ENCODE measurements around the gene TCF3. TPM values are rescaled to one million over a fixed set of nuclear protein-coding genes. Genes with fewer than 3 reads are reported as not detected.

Gene TCF3
- total RNA-seq, 1 donor from 2014 or later = 40.4 TPM

GRCh38 chr19:1609680-1610474 lies 42.5 kb downstream of the TCF3 start:
- no peak for DNase-seq

GRCh38 chr19:1609103-1609396 lies 43.4 kb downstream of the TCF3 start:
- DNase-seq = no peak

GRCh38 chr19:1608359-1609102 lies 43.9 kb downstream of the TCF3 start:
- no peak for DNase-seq

- DNase-seq = no peak
These were observed 46.2 kb downstream of the TCF3 start for GRCh38 chr19:1606138-1606651.

- DNase-seq = peak; percentile 95
These were observed 46.9 kb downstream of the TCF3 start, which contains the start of gene UQCR11 for GRCh38 chr19:1605236-1606137. UQCR11 (minus strand) TSS chr19:1605462; CDS start chr19:1605409, 53 bp downstream.

GRCh38 chr19:1602091-1602707 lies 50.2 kb downstream of the TCF3 start:
- no peak for DNase-seq

DNA sequence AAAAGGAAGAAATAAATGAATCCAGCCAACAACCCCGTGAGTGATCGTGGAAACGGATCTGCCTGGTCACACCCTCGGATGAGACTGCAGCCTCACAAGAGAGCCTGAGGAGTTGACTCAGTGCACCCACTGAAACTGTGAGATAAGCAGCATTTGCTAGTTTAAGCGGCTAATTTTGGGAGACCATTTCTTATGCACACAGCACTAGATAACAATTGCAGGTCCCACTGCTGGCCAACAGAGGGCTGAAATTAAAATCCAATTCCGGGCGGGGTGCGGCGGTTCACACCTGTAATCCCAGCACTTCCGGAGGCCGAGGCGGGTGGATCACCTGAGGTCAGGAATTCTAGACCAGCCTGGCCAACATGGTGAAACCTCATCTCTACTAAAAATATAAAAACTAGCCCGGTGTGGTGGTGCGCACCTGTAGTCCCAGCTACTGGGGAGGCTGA lies 50.8 kb downstream of the TCF3 start:
- DNase-seq = no peak

DNA sequence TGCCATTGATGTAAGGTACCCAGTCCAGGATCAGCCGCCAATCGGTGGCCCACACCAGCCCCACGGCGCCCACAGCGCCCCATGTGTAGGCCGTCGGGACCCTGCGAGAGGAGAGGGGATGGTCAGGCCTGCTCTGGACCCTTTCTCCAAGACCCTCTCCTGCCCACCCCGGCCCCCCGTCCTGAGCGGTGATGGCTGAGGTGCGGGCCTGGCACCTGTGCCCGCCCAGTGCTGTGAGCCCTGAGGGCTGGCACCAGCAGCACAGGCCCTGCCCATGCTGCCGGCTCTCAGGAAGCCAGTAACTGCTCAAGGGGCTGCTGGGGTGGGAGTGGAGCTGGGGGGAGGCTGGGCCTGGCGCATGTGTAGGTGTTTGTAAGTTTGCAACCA lies 53.0 kb downstream of the TCF3 start:
- DNase-seq = no peak

DNA sequence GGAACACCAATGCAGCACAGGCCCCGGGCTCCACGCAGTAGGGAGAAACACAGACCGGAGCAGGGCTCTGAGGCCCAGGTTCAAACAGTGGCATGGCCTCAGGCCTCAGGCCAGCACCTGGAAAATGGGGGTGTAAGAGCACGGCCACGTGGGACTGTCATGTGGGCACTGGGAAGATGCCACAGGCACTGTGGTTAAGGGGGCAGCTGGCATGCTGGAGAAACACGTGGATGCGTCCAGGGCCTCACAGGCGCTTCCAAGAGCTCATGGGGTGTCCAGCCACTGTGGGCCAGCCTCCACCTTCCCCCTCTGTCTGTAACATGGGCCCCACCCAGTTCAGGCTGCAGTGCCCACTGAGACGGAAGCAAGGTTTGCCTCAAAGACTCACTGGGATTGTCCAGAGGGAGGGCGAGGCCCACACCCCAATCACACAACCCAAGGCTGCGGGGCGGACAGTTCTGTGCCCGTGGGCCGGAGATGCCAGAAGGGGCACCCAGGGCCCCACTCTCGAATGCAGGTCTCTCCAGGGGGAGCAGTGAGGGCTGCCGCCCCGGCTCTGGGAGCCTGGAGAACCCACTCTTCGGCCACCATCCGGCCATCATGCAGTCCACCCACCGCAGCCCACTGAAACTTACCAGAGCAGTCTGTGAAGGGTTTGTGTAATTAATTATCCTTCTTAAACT lies 53.5 kb downstream of the TCF3 start:
- no peak for DNase-seq

- no peak for DNase-seq
These were observed 59.0 kb downstream of the TCF3 start for GRCh38 chr19:1593501-1593772.

GRCh38 chr19:1592755-1593500 lies 59.5 kb downstream of the TCF3 start, which contains the start of gene MBD3:
MBD3 (minus strand) TSS chr19:1592865; CDS start chr19:1592631, 234 bp downstream.
- DNase-seq = peak; percentile 89

DNA sequence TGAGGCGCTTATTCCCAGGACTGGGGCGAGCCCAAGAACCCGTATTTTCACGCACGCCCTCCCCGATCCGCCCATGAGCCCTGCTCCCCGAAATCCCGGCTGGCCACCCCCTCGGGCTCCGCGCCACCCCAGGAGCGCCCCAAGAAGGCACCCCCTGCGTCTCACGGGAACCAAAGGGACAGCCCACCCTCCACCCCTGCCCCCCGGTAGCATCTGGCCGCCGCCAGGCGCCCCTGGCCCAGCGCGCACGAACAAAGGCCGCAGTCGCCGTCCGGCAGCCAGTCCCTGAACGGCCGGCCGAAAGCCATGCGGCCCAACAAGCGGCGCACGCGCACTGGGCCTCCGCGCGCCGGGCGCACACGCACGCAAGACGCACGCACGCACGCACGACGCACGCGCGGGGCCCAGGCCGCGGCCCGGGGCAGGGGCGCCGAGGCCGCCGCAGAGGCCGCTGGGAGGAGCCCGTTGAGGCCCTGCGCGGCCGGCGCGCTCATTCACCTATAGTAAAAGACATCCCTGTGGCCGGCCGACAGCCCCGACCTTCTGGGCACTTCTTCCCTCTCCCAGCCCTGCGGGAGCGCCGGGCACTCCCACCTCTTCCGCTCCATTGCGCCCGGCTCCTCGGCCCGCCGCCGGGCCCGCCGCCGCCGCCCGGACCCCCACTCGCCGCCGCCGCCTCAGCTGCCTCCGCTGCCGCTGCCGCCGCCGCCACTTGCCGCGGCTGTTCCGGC lies 60.2 kb downstream of the TCF3 start:
- DNase-seq = peak; percentile 64

DNA sequence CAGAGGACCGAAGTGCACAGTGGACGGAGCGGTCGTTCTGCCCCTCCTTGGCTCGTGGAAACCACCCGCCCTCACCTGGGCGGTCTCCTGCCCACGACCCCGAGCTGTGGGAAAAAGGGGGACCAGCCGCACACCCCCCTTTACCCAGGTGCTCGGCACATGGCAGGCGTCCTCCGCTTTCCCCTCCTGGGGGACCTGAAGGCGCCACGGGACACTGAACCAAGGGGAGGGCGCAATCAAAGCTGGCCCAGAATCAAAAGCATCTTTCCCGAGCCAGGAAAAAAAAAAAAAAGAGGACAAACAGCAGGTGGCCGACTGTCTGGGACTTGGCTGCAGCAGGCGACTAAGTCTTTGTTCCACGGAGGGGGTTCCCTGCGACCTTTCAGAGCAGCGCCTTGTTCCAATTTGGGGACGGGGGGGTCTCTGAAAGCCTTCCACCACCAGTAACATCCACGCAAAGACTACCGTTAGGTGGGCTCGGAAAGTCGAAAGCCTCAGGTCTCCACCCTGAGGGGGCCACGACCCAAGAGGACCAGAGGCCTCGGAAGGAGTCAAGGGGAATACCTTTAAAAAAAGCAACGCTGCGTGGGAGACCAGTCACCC lies 60.9 kb downstream of the TCF3 start:
- DNase-seq = no peak

GRCh38 chr19:1590641-1591397 lies 61.6 kb downstream of the TCF3 start:
- DNase-seq = no peak

- DNase-seq = no peak
These were observed 64.5 kb downstream of the TCF3 start for GRCh38 chr19:1587872-1588271.

DNA sequence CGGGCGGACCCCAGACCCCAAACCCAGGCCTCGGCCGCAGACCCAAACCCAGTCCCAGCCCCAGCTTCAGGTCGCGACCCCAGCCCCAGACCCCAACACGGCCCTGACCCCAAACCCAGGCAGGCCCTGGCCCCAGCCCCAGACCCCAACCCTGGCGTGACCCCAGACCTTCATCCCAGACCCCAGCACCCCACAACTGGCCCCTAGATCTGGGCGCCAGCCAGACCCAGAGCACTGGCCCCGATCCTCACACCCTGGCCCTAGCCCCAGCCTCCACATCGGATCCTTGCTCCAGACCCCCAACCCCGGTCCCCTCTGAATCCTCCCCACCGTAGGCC lies 67.2 kb downstream of the TCF3 start:
- no peak for DNase-seq

GRCh38 chr19:1584500-1585242 lies 67.7 kb downstream of the TCF3 start:
- DNase-seq = no peak

- no peak for DNase-seq
These were observed 70.2 kb downstream of the TCF3 start for GRCh38 chr19:1582201-1582600.
